Measurements from ENCODE around the gene MTURN. TPM values are rescaled to one million over a fixed set of nuclear protein-coding genes. Genes with fewer than 3 reads are reported as not detected.

MTURN gene
- total RNA-seq (2022; extraction: Qiagen RNA extraction; ENCODE audit: low read depth): 3.2 to 5.7 TPM (median 4.8 TPM) in 5 replicates

DNA sequence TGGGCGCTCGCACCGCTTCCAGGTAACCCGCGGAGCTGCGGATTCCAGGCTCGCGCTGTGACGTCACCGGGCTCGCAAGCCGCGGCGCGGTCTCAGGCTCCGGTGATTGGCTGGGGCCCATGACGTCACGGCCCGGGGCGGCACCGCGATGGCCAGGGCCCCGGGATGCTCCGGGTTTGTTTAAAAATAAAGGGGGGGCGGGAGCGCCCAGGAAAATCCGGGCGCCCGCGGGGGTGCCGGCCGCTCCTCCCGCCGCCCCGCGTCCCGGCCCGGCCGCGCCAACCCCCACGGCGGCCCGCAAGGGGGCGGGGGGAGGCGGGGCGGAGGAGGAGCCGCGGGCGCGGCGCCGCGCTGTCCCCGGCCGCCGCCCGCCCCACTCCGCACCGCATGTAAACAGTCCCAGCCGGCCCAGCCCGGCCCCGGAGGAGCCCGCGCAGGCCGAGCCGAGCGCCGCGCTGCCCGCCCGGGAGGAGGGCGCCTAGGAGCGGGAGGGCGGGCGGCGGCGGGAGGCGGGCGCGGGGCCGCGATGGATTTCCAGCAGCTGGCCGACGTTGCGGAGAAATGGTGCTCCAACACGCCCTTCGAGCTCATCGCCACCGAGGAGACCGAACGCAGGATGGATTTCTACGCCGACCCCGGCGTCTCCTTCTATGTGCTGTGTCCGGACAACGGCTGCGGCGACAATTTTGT, at the start of gene MTURN:
Gene MTURN, plus strand, starts transcription at position 376 of the 690 bp plus-strand sequence. Its CDS starts 151 bp downstream, at position 527.

Other genes starting within 250 kb of the MTURN start
- gene SCRN1, start 145.2 kb upstream of the MTURN start, total RNA-seq (2022; extraction: Qiagen RNA extraction; ENCODE audit: low read depth): 55.0 to 72.1 TPM (median 69.9 TPM) in 5 replicates
- gene FKBP14, start 108.3 kb upstream of the MTURN start, total RNA-seq (2022; extraction: Qiagen RNA extraction; ENCODE audit: low read depth): 8.0 to 13.4 TPM (median 10.6 TPM) in 5 replicates
- gene PLEKHA8, start 106.6 kb upstream of the MTURN start, total RNA-seq (2022; extraction: Qiagen RNA extraction; ENCODE audit: low read depth): 4.7 to 7.6 TPM (median 6.7 TPM) in 5 replicates
- gene ZNRF2, start 149.6 kb downstream of the MTURN start, total RNA-seq (2022; extraction: Qiagen RNA extraction; ENCODE audit: low read depth): 5.2 to 8.3 TPM (median 6.8 TPM) in 5 replicates

All from A549 treated with DMSO at 1 μM for 4 hours (cell line).